Progenitor cell of endocrine pancreas (in vitro differentiated cells): Measurements from ENCODE around the gene CCSER1. TPM values are rescaled to one million over a fixed set of nuclear protein-coding genes. Genes with fewer than 3 reads are reported as not detected.

Source experiments
- DNase-seq: peaks from one replicate; pipeline ENCODE4 v3.0.0; 2021; ENCODE audit warnings: low spot score; ENCODE audit not compliant: unreplicated experiment
- H3K27ac Mint-ChIP-seq: 2 replicates; pipeline ENCODE4 v1.8.0; 2021; ENCODE audit warnings: mild to moderate bottlenecking, moderate library complexity, mixed read lengths
- H3K27me3 Mint-ChIP-seq: 2 replicates; pipeline ENCODE4 v1.8.0; 2021; ENCODE audit warnings: mixed read lengths
- H3K36me3 Mint-ChIP-seq: 2 replicates; pipeline ENCODE4 v1.8.0; 2022; ENCODE audit warnings: mixed read lengths; ENCODE audit not compliant: insufficient read depth
- H3K4me1 Mint-ChIP-seq: 2 replicates; pipeline ENCODE4 v1.8.0; 2021; ENCODE audit warnings: low read depth, mixed read lengths
- H3K4me3 Mint-ChIP-seq: 2 replicates; pipeline ENCODE4 v1.8.0; 2021; ENCODE audit warnings: low read depth, mild to moderate bottlenecking, moderate library complexity, mixed read lengths
- H3K9me3 Mint-ChIP-seq: 2 replicates; pipeline ENCODE4 v1.8.0; 2021; ENCODE audit warnings: low read depth, mixed read lengths
- total RNA-seq: library from RNA; stranded (reverse); gene quantifications from 2 replicates; pipeline ENCODE4 v1.2.1, GENCODE V29; 2021
- TF ChIP-seq, protein P1 (sequence below): fragments of 200-600 bp; sonication (generic); IDR thresholded peaks from one replicate; pipeline ENCODE4 v1.5.0; 2021; ENCODE audit warnings: antibody characterized with exemption, mild to moderate bottlenecking; ENCODE audit not compliant: unreplicated experiment

The CCSER1 gene
- total RNA-seq, 1 donor from 2014 or later = 11.6 TPM

DNA sequence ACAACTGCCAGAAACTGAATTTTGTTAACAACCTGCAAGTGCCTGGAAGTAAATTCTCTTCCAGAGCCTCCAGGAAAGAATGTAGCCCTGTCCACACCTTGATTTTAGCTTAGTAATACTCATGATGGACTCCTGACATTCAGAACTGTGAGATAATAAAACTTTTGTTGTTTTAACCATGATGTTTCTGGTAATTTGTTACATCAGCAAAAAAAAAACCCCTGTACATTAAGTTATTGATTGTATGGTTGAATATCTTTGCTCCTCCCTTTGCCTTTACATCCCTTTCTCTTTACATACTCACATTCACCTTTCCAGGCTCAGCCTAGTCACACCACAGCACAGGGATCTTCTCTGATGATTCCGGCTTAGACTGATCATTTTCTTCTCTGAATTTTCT is 1294.8 kb downstream of the CCSER1 start:
- Mint-ChIP-seq H3K4me1 (no peaks in the 10 kb centered on the region), H3K27ac (no peak overlapping the region)

DNA sequence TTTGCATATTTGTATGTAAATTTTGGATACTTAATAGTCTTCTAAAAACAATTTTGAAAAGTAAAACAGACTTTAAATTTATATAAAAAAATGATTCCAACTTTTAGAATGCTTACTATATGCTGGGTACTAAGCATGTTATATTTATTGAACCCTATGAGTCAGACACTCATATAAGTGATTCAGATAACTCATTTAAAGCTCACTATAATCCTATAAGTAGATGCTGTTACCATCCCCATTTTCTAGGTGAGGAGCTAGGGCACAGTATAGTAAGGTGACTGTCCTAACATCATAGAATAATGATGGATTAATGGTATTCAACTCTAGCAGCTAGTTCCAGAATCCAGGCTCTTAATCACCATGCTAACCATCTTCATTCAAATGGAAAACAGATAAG is 1299.5 kb downstream of the CCSER1 start:
- no peaks in the 10 kb centered on the region for H3K4me1 Mint-ChIP-seq
- H3K4me3 Mint-ChIP-seq = no peak overlapping the region
- TF ChIP-seq, protein P1, sequence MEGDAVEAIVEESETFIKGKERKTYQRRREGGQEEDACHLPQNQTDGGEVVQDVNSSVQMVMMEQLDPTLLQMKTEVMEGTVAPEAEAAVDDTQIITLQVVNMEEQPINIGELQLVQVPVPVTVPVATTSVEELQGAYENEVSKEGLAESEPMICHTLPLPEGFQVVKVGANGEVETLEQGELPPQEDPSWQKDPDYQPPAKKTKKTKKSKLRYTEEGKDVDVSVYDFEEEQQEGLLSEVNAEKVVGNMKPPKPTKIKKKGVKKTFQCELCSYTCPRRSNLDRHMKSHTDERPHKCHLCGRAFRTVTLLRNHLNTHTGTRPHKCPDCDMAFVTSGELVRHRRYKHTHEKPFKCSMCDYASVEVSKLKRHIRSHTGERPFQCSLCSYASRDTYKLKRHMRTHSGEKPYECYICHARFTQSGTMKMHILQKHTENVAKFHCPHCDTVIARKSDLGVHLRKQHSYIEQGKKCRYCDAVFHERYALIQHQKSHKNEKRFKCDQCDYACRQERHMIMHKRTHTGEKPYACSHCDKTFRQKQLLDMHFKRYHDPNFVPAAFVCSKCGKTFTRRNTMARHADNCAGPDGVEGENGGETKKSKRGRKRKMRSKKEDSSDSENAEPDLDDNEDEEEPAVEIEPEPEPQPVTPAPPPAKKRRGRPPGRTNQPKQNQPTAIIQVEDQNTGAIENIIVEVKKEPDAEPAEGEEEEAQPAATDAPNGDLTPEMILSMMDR = no peak
- no peaks in the 10 kb centered on the region for H3K27me3 Mint-ChIP-seq
- no peak for DNase-seq
- H3K36me3 Mint-ChIP-seq = no peaks in the 10 kb centered on the region
- H3K9me3 Mint-ChIP-seq = peaks cover 3% of the 10 kb centered on the region
- H3K27ac Mint-ChIP-seq = no peak overlapping the region

More for the DNA sequence above, 1294.8 kb downstream of the CCSER1 start:
- Mint-ChIP-seq H3K4me3 (no peak overlapping the region), H3K27me3 (no peaks in the 10 kb centered on the region), H3K9me3 (peaks cover 19% of the 10 kb centered on the region), H3K36me3 (no peaks in the 10 kb centered on the region)
- no peak for DNase-seq
- TF ChIP-seq, protein P1 = no peak

- Mint-ChIP-seq H3K36me3 (no peaks in the 10 kb centered on the region), H3K4me3 (no peak overlapping the region), H3K27ac (no peak overlapping the region), H3K4me1 (no peaks in the 10 kb centered on the region), H3K27me3 (no peaks in the 10 kb centered on the region), H3K9me3 (peaks cover 3% of the 10 kb centered on the region)
- no peak for DNase-seq
- TF ChIP-seq, protein P1 = no peak
Measured at GRCh38 chr4:91427171-91427570, 1300.0 kb downstream of the CCSER1 start.

DNA sequence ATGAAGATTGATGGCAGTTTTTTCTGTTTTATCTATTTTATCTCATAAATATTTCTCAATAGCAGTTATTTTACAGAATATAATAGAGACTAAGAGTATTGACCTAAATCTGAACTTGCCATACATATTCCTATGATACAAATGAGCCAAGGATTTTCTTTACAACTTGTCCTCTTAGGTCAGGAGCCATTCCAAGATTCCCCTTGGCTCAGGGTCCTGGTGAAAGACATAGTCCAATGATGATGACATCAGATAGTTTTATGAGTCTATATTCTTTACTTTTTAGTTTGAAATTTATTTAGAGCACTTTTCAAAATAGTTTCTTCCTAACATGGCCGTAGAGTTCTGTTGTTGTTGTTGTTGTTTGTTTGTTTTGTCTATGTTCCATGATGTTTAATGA is 1307.4 kb downstream of the CCSER1 start:
- no peak for DNase-seq
- no peak overlapping the region for H3K4me3 Mint-ChIP-seq
- TF ChIP-seq, protein P1 = no peak
- peaks cover 5% of the 10 kb centered on the region for H3K9me3 Mint-ChIP-seq
- no peaks in the 10 kb centered on the region for H3K4me1 Mint-ChIP-seq
- H3K27ac Mint-ChIP-seq = no peak overlapping the region
- no peaks in the 10 kb centered on the region for H3K27me3 Mint-ChIP-seq
- H3K36me3 Mint-ChIP-seq = no peaks in the 10 kb centered on the region

DNA sequence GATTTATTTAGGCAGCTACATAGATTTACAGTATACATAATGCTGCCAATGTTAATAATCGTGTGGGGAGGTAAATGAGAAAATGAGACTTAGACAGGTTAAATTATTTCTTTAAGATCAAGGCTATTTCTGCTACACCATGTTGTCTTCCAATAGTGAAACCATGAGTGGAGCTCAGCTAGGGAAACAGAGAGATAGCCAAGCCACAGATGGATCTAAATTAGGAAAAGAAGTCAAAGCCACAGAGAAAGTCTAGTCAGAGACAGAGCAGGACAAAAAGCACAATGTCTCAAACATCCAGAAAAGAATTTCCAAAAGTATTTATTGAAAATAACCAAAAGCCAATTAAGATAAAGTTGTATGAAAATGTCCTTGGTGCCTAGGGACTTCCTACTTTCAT is 1309.4 kb downstream of the CCSER1 start:
- Mint-ChIP-seq H3K4me3 (no peak overlapping the region), H3K4me1 (no peaks in the 10 kb centered on the region), H3K27me3 (no peaks in the 10 kb centered on the region), H3K9me3 (peaks cover 11% of the 10 kb centered on the region), H3K27ac (no peak overlapping the region), H3K36me3 (no peaks in the 10 kb centered on the region)
- TF ChIP-seq, protein P1 = no peak
- DNase-seq = no peak
